Smooth muscle cell (in vitro differentiated cells): ENCODE results near the gene MRPL49. TPM values are rescaled to one million over a fixed set of nuclear protein-coding genes. Genes with fewer than 3 reads are reported as not detected.
"Not testable (repeated sequence)": the region's sequence is repeated elsewhere in the genome, so short reads cannot be mapped to it uniquely, and the experiment has no call there.

Source experiments
- DNase-seq: peaks from one replicate; lab custom pipeline; 2025; ENCODE audit not compliant: unreplicated experiment; lab: John Stamatoyannopoulos, UW
- H2AFZ ChIP-seq: fragments of 200-600 bp; sonication (generic); 2 replicates; pipeline ENCODE4 v1.6.0; 2016; ENCODE audit warnings: antibody characterized with exemption, low read depth, mild to moderate bottlenecking
- H3F3A ChIP-seq: fragments of 200-600 bp; sonication (generic); 2 replicates; pipeline ENCODE4 v1.6.0; 2017; ENCODE audit warnings: antibody characterized with exemption, low read depth
- H3K27ac ChIP-seq: fragments of 200-600 bp; sonication (generic); 2 replicates; pipeline ENCODE4 v1.5.1; 2016; ENCODE audit warnings: low read depth, mild to moderate bottlenecking
- H3K27me3 ChIP-seq: fragments of 200-600 bp; sonication (generic); 2 replicates; pipeline ENCODE4 v1.6.1; 2016; ENCODE audit warnings: low read depth, mild to moderate bottlenecking
- H3K36me3 ChIP-seq: fragments of 200-600 bp; sonication (generic); 2 replicates; pipeline ENCODE4 v1.5.1; 2016; ENCODE audit warnings: low read depth
- H3K4me1 ChIP-seq: fragments of 200-600 bp; sonication (generic); 2 replicates; pipeline ENCODE4 v1.5.1; 2016; ENCODE audit warnings: low read depth
- H3K4me2 ChIP-seq: fragments of 200-600 bp; sonication (generic); 2 replicates; pipeline ENCODE4 v1.6.0; 2016; ENCODE audit warnings: mild to moderate bottlenecking
- H3K4me3 ChIP-seq: fragments of 200-600 bp; sonication (generic); 2 replicates; pipeline ENCODE4 v1.5.1; 2016; ENCODE audit warnings: mild to moderate bottlenecking
- H3K79me2 ChIP-seq: fragments of 200-600 bp; sonication (generic); 2 replicates; pipeline ENCODE4 v1.6.0; 2016; ENCODE audit warnings: low read depth, mild to moderate bottlenecking
- H3K9ac ChIP-seq: fragments of 200-600 bp; sonication (generic); 2 replicates; pipeline ENCODE4 v1.6.0; 2016; ENCODE audit warnings: low read depth
- H3K9me3 ChIP-seq: fragments of 200-600 bp; sonication (generic); replicated peaks from 2 replicates; pipeline ENCODE4 v1.5.1; 2016; ENCODE audit warnings: low read depth
- H4K20me1 ChIP-seq: fragments of 200-600 bp; sonication (generic); 2 replicates; pipeline ENCODE4 v1.6.0; 2016; ENCODE audit warnings: low read depth
- CTCF ChIP-seq: fragments of 200-600 bp; sonication (generic); IDR thresholded peaks from 2 replicates; pipeline ENCODE4 v1.5.1; 2017; ENCODE audit warnings: borderline replicate concordance, mild to moderate bottlenecking, antibody characterized with exemption; ENCODE audit not compliant: insufficient read depth, poor library complexity, severe bottlenecking
- WGBS: methylation state at CpG from one replicate; pipeline ENCODE4 v1.1.7; 2016; ENCODE audit warnings: low lambda C conversion rate; 5-methylcytosine and 5-hydroxymethylcytosine counted together
- polyA plus RNA-seq: library from polyadenylated mRNA; unstranded; fragments of >200 nt; fragmentation: Nextera tagmentation; extraction: Ambion mirVana; gene quantifications from 2 replicates; pipeline ENCODE4 v1.2.1, GENCODE V29; 2016
- total RNA-seq: library from RNA; depleted of rRNA; stranded (reverse); fragments of >200 nt; gene quantifications from 2 replicates; pipeline ENCODE4 v1.2.3, GENCODE V29; 2014

MRPL49 gene
- total and polyA plus RNA-seq, 2 experiments from 2014 or later, result 43.0 to 55.4 TPM

GRCh38 chr11:65118097-65118837 lies 3.9 kb upstream of the MRPL49 start:
- peaks cover 21% of the 10 kb centered on the region for H3F3A ChIP-seq
- peak overlapping the region; percentile 89 for H3K27ac ChIP-seq
- H3K4me2 ChIP-seq, result no peak overlapping the region
- H3K9ac ChIP-seq, result no peak overlapping the region
- H3K36me3 ChIP-seq, result no peaks in the 10 kb centered on the region
- WGBS, result 91% methylated on average over 18 of the region's 18 CpGs
- no peak overlapping the region for H2AFZ ChIP-seq
- no peak for TF ChIP-seq CTCF
- no peaks in the 10 kb centered on the region for H3K9me3 ChIP-seq
- peaks cover 45% of the 10 kb centered on the region for H3K79me2 ChIP-seq
- peaks cover 18% of the 10 kb centered on the region for H3K4me1 ChIP-seq
- no peaks in the 10 kb centered on the region for H3K27me3 ChIP-seq
- no peak for DNase-seq
- no peak overlapping the region for H3K4me3 ChIP-seq
- H4K20me1 ChIP-seq, result no peaks in the 10 kb centered on the region

- peak overlapping the region; percentile 89 for H3K27ac ChIP-seq
Measured at GRCh38 chr11:65118891-65119669, 3.0 kb upstream of the MRPL49 start.

GRCh38 chr11:65119670-65119995 lies 2.5 kb upstream of the MRPL49 start:
- no peaks in the 10 kb centered on the region for H3K9me3 ChIP-seq
- no peaks in the 10 kb centered on the region for H3K27me3 ChIP-seq
- H3K79me2 ChIP-seq, result peaks cover 59% of the 10 kb centered on the region
- no peaks in the 10 kb centered on the region for H4K20me1 ChIP-seq
- H3K36me3 ChIP-seq, result no peaks in the 10 kb centered on the region
- no peak overlapping the region for H2AFZ ChIP-seq
- H3K4me3 ChIP-seq, result no peak overlapping the region
- DNase-seq, result no peak
- TF ChIP-seq CTCF, result no peak
- peaks cover 21% of the 10 kb centered on the region for H3F3A ChIP-seq
- H3K27ac ChIP-seq, result peak overlapping the region; percentile 89
- no peak overlapping the region for H3K4me2 ChIP-seq
- H3K4me1 ChIP-seq, result peaks cover 15% of the 10 kb centered on the region
- peak overlapping the region; percentile 32 for H3K9ac ChIP-seq

More at GRCh38 chr11:65118891-65119669, 3.0 kb upstream of the MRPL49 start:
- not testable (repeated sequence) for H3K9me3 ChIP-seq, H3K4me3 ChIP-seq, H3K4me2 ChIP-seq, H3K9ac ChIP-seq, H2AFZ ChIP-seq, H3K36me3 ChIP-seq, H4K20me1 ChIP-seq, DNase-seq, H3K27me3 ChIP-seq
- H3K79me2 ChIP-seq, result peaks cover 53% of the 10 kb centered on the region
- peaks cover 15% of the 10 kb centered on the region for H3K4me1 ChIP-seq
- 98% methylated on average over 18 of the region's 18 CpGs for WGBS
- H3F3A ChIP-seq, result peaks cover 21% of the 10 kb centered on the region

GRCh38 chr11:65120831-65121230 lies 1.3 kb upstream of the MRPL49 start:
- peaks cover 21% of the 10 kb centered on the region for H3F3A ChIP-seq
- H3K9me3 ChIP-seq, result no peaks in the 10 kb centered on the region
- TF ChIP-seq CTCF, result no peak
- no peaks in the 10 kb centered on the region for H4K20me1 ChIP-seq
- peak overlapping the region; percentile 89 for H3K27ac ChIP-seq
- peaks cover 54% of the 10 kb centered on the region for H3K79me2 ChIP-seq
- peak overlapping the region; percentile 66 for H3K4me3 ChIP-seq
- no peak overlapping the region for H2AFZ ChIP-seq
- H3K4me2 ChIP-seq, result peak overlapping the region; percentile 94
- DNase-seq, result no peak
- H3K36me3 ChIP-seq, result no peaks in the 10 kb centered on the region
- H3K4me1 ChIP-seq, result peaks cover 15% of the 10 kb centered on the region
- H3K27me3 ChIP-seq, result no peaks in the 10 kb centered on the region
- H3K9ac ChIP-seq, result peak overlapping the region; percentile 96
- 92% methylated on average over 3 of the region's 3 CpGs for WGBS
